Measurements from ENCODE around the gene TRIM3. TPM values are rescaled to one million over a fixed set of nuclear protein-coding genes. Genes with fewer than 3 reads are reported as not detected.
A peak's percentile ranks its signal among the peaks of the same experiment; 100 is the strongest.

TRIM3 gene
- total and polyA plus RNA-seq, 12 donors: 6.3 to 14.6 (median 9.4) TPM

- no peak overlapping the region for H3K4me3 ChIP-seq
- WGBS, 2 donors: 3 to 8% methylated on average over 1 of the region's 1 CpG
- peak in 5 of 8 donors; percentile 49 to 73 (median 62) for ATAC-seq
- no peaks in the 10 kb centered on the region for H3K36me3 ChIP-seq
- TF ChIP-seq, protein P1, sequence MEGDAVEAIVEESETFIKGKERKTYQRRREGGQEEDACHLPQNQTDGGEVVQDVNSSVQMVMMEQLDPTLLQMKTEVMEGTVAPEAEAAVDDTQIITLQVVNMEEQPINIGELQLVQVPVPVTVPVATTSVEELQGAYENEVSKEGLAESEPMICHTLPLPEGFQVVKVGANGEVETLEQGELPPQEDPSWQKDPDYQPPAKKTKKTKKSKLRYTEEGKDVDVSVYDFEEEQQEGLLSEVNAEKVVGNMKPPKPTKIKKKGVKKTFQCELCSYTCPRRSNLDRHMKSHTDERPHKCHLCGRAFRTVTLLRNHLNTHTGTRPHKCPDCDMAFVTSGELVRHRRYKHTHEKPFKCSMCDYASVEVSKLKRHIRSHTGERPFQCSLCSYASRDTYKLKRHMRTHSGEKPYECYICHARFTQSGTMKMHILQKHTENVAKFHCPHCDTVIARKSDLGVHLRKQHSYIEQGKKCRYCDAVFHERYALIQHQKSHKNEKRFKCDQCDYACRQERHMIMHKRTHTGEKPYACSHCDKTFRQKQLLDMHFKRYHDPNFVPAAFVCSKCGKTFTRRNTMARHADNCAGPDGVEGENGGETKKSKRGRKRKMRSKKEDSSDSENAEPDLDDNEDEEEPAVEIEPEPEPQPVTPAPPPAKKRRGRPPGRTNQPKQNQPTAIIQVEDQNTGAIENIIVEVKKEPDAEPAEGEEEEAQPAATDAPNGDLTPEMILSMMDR (IDR thresholded peaks at IDR 0.05): peak; percentile 12 to 73 (median 69)
- intact Hi-C loops (cut with DNase I): loop anchor here in 3 of 10 donors (5.0 kb wide), 1 partner anchor 68 kb away; no protein-coding TSS in a partner anchor
- no peaks in the 10 kb centered on the region for H3K27me3 ChIP-seq
- DNase-seq: peak in 1 of 2 donors; percentile 28
- H3K27ac ChIP-seq: no peak overlapping the region
- H3K9me3 ChIP-seq: no peaks in the 10 kb centered on the region
- H3K4me1 ChIP-seq: peaks cover 0 to 19% (median 0%) of the 10 kb centered on the region in 9 donors
Observed at GRCh38 chr11:6438979-6439571, 34.7 kb downstream of the TRIM3 start.

DNA sequence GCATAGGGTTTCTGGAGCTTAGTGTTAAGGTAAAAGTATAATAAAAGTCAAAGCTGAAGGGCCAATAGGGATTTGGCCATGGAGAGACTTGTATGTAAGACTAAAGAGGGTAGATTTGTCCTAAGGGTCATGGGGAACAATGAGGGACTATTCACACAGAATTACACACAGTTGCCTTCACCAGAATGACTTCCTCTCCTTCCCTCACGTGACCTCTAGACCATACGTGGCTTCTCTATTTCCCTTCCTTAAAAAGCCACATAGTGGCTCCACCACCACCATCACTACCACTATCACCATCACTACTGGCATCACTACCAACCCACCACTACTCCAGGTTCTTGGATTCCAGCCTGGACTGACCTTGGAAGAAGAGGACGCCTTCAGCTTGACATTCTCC, 35.7 kb downstream of the TRIM3 start:
- H3K27ac ChIP-seq: no peak overlapping the region
- no peak overlapping the region for H3K4me3 ChIP-seq
- DNase-seq (no peak), ATAC-seq (peak in 2 of 8 donors; percentile 18 to 26)
- WGBS, 2 donors: 65% methylated on average over 3 of the region's 3 CpGs
- no peaks in the 10 kb centered on the region for H3K9me3 ChIP-seq
- H3K36me3 ChIP-seq: no peaks in the 10 kb centered on the region
- TF ChIP-seq, protein P1 (IDR thresholded peaks at IDR 0.05): no peak
- peaks cover 0 to 19% (median 0%) of the 10 kb centered on the region in 9 donors for H3K4me1 ChIP-seq
- intact Hi-C loops (cut with DNase I): loop anchor here in 3 of 10 donors (5.0 kb wide), 1 partner anchor 69 kb away; no protein-coding TSS in a partner anchor
- H3K27me3 ChIP-seq: no peaks in the 10 kb centered on the region

- TF ChIP-seq, protein P1 (IDR thresholded peaks at IDR 0.05): no peak
- no peak for ATAC-seq
- 93% methylated on average over 12 of the region's 12 CpGs for WGBS, 2 donors
Observed at GRCh38 chr11:6437423-6437822, 36.3 kb downstream of the TRIM3 start.

DNA sequence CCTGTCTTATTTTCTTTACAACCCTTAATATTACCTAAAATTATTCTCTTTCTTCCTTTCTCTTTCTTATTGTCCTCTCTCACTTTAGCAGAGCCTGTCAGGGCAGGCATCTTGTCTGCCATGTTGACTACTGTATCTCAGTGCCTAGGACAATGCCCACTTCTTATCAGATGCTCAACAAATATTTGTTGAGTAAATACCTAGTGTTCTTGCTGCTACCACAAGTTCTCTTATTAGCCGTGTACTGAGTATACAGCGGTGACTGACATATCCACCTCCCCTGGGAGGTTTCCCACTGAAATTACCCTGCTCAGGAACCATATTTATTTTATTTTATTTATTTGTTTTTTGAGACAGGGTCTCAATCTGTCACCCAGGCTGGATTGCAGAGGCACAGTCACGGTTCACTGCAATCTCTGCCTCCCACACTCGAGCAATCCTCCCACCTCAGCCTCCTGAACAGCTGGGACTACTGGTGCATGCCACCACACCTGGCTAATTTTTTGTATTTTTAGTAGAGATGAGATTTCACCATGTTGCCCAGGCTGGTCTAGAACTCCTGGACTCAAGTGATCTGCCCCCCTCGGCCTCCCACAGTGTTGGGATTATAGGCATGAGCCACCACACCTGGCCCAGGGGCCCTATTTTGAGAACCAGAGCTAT, 39.6 kb downstream of the TRIM3 start:
- DNase-seq (no peak), ATAC-seq (no peak)
- intact Hi-C loops (cut with DNase I): no loop called here
- H3K4me1 ChIP-seq: peaks cover 0 to 17% (median 0%) of the 10 kb centered on the region in 9 donors
- H3K9me3 ChIP-seq: no peaks in the 10 kb centered on the region
- no peaks in the 10 kb centered on the region for H3K36me3 ChIP-seq
- H3K27me3 ChIP-seq: no peaks in the 10 kb centered on the region
- WGBS, 2 donors: 77 to 81% methylated on average over 5 of the region's 5 CpGs
- no peak overlapping the region for H3K4me3 ChIP-seq
- TF ChIP-seq, protein P1 (IDR thresholded peaks at IDR 0.05): no peak
- H3K27ac ChIP-seq: no peak overlapping the region

More at GRCh38 chr11:6437423-6437822, 36.3 kb downstream of the TRIM3 start:
- Histone ChIP-seq H3K9me3 (no peaks in the 10 kb centered on the region), H3K27me3 (no peaks in the 10 kb centered on the region), H3K4me3 (no peak overlapping the region), H3K4me1 (peaks cover 0 to 19% (median 0%) of the 10 kb centered on the region in 9 donors), H3K27ac (no peak overlapping the region), H3K36me3 (no peaks in the 10 kb centered on the region)
- intact Hi-C loops (cut with DNase I): loop anchor here in 3 of 10 donors (5.0 kb wide), 1 partner anchor 70 kb away; no protein-coding TSS in a partner anchor
- DNase-seq: no peak
